Measurements from ENCODE around the gene USP13. TPM values are rescaled to one million over a fixed set of nuclear protein-coding genes. Genes with fewer than 3 reads are reported as not detected.

Gene USP13
- total RNA-seq, 4 donors from 2014 or later = 2.3 to 8.3 (median 5.8) TPM

DNA sequence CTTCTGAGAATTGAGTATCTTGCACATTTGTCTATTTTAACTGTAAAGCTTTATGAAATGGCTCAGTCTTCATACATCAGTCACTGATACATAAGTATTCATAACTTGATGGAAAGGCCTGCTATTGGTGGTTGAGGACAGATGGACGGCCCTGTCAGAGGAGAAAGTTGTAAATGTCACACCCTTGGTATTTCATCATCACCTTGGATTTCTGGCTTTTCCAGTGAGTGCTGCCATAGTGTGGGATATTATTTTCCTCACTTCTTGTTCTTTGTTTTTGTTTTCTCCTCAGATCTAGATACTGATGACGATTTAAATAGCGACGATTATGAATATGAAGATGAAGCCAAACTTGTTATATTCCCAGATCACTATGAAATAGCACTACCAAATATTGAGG is 47.9 kb downstream of the USP13 start:
- DNase-seq (ENCODE audit: low spot score in 2 of 2) = no peak
- no peaks in the 10 kb centered on the region for H3K27me3 ChIP-seq
- no peaks in the 10 kb centered on the region for H3K9me3 ChIP-seq
- H3K27ac ChIP-seq = no peak overlapping the region
- no peaks in the 10 kb centered on the region for H3K36me3 ChIP-seq
- H3K4me1 ChIP-seq = no peaks in the 10 kb centered on the region
- no peak overlapping the region for H3K4me3 ChIP-seq
- 91% methylated on average over 4 of the region's 4 CpGs for WGBS
- TF ChIP-seq POLR2A (IDR thresholded peaks at IDR 0.05) = no peak
- no peak for TF ChIP-seq POLR2AphosphoS5 (IDR thresholded peaks at IDR 0.05)

DNA sequence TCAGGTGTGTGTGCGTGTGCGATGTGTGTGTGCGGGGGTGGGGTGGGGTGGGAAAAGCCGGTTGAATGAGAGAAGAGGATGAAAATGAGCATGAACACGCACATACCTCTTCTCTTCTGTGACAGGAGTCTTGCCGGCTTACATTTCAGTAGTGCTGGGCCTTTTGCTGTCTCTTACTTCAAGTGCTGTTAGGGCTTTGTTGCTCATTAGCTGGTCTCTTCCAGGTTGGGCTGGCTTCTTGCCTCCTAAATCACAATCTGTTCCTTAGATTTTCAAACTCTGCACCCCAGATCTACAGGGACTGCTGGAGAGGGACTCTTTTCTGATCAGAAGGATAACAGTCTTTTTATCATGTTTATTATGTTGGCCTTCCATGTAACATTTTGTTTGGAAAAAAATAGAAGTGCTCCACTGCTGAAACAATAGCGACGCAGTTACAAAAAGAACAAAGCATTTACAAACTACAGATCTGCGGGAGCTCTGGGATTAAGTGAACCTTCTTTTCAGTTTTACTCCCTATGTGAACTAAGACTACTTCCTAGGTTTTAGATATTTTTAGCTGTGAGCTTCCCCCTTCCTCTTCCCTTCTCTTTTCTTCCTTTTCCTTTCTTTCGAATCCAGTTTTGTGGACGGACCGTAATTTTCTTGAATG is 48.5 kb downstream of the USP13 start:
- H3K4me3 ChIP-seq = no peak overlapping the region
- TF ChIP-seq POLR2AphosphoS5 (IDR thresholded peaks at IDR 0.05) (no peak), POLR2A (IDR thresholded peaks at IDR 0.05) (no peak), EP300 (IDR thresholded peaks at IDR 0.05) (no peak)
- TF ChIP-seq, protein P1, sequence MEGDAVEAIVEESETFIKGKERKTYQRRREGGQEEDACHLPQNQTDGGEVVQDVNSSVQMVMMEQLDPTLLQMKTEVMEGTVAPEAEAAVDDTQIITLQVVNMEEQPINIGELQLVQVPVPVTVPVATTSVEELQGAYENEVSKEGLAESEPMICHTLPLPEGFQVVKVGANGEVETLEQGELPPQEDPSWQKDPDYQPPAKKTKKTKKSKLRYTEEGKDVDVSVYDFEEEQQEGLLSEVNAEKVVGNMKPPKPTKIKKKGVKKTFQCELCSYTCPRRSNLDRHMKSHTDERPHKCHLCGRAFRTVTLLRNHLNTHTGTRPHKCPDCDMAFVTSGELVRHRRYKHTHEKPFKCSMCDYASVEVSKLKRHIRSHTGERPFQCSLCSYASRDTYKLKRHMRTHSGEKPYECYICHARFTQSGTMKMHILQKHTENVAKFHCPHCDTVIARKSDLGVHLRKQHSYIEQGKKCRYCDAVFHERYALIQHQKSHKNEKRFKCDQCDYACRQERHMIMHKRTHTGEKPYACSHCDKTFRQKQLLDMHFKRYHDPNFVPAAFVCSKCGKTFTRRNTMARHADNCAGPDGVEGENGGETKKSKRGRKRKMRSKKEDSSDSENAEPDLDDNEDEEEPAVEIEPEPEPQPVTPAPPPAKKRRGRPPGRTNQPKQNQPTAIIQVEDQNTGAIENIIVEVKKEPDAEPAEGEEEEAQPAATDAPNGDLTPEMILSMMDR (IDR thresholded peaks at IDR 0.05) = no peak
- DNase-seq (ENCODE audit: low spot score in 2 of 2) = no peak
- no peaks in the 10 kb centered on the region for H3K9me3 ChIP-seq
- H3K27me3 ChIP-seq = no peaks in the 10 kb centered on the region
- 85% methylated on average over 12 of the region's 12 CpGs for WGBS
- H3K27ac ChIP-seq = no peak overlapping the region
- H3K4me1 ChIP-seq = no peaks in the 10 kb centered on the region
- no peaks in the 10 kb centered on the region for H3K36me3 ChIP-seq

DNA sequence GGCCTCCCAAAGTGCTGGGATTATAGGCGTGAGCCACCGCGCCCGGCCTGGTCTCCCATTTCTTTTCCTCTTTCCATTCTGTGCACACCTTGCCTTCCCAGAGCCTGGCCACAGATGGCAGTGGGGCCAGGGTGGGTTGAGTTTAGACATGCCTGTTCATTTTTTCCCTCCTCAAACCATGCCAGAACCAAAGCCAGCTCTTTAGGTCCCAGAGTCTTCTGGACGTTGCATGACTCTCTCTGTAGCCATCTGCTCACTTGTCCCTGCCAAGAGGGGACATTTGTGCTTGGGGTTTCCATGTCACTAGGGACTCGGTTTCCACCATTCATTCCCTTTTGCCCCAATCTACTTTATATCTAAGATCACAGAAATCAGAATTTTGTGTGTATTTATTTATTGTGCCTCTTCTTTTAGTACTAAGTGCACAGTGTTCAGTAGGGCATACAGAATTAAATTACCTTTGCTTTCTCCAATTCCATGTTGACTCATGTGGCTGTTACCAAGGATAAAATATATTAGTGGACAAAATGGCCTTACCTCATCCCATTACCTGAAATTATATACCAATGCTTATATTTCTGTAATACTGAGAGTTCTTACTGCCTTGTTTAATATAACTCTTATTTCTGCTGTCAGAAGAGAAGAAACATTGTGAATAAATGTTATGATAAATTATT is 49.6 kb downstream of the USP13 start:
- DNase-seq (ENCODE audit: low spot score in 2 of 2) = no peak
- WGBS = 97% methylated on average over 6 of the region's 6 CpGs
- H3K27ac ChIP-seq = no peak overlapping the region
- TF ChIP-seq POLR2A (IDR thresholded peaks at IDR 0.05) = no peak
- TF ChIP-seq, protein P1 (IDR thresholded peaks at IDR 0.05) = no peak
- TF ChIP-seq EP300 (IDR thresholded peaks at IDR 0.05) = no peak
- no peaks in the 10 kb centered on the region for H3K27me3 ChIP-seq
- no peak overlapping the region for H3K4me3 ChIP-seq
- H3K36me3 ChIP-seq = peaks cover 6% of the 10 kb centered on the region
- no peaks in the 10 kb centered on the region for H3K4me1 ChIP-seq
- no peaks in the 10 kb centered on the region for H3K9me3 ChIP-seq

DNA sequence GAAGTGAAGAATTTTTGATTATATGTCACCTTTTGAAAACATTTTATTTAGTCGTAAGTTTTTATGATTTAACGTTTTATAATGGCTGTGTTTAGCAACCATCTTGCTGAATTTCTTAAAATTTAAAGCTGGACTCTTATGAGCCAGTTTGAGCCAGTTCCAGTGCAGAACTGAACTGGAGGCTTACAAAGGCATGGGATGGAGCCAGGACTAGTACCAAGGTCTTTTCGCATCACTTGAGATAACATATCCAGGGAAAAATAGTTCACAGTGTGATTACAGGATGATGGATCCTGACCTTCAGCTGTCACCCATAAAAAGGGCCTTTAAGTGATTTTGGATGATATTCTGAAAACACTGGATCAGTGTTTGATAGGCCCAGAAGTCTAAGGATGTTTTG is 51.0 kb downstream of the USP13 start:
- no peaks in the 10 kb centered on the region for H3K27me3 ChIP-seq
- H3K9me3 ChIP-seq = no peaks in the 10 kb centered on the region
- H3K27ac ChIP-seq = no peak overlapping the region
- H3K4me3 ChIP-seq = no peak overlapping the region
- DNase-seq (ENCODE audit: low spot score in 2 of 2) = no peak
- no peaks in the 10 kb centered on the region for H3K4me1 ChIP-seq
- TF ChIP-seq, protein P1 (IDR thresholded peaks at IDR 0.05) = no peak
- no peak for TF ChIP-seq POLR2AphosphoS5 (IDR thresholded peaks at IDR 0.05)
- H3K36me3 ChIP-seq = peaks cover 10% of the 10 kb centered on the region
- WGBS = 94% methylated on average over 3 of the region's 3 CpGs

DNA sequence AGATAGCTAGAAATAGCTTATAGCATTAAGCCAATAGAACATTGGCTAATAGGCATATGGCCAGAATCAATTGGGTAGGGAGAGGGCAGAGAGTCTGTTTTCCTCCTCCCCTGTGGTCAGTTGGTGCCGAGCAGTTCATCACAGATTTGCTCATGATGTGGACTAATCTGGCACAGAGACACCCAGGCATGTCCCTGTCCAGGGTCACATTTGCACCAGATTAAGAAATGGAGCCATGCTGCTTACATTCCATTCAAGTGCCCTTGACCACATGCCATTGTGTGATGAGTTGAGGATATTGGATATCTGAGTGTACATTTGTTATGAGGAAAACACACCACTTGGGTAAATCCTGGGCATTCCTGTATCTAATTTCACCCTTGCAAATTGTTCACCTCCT is 53.4 kb downstream of the USP13 start:
- Histone ChIP-seq H3K4me3 (no peak overlapping the region), H3K9me3 (no peaks in the 10 kb centered on the region), H3K4me1 (no peaks in the 10 kb centered on the region), H3K27ac (no peak overlapping the region), H3K36me3 (peaks cover 23% of the 10 kb centered on the region), H3K27me3 (no peaks in the 10 kb centered on the region)
- WGBS = 86% methylated on average over 1 of the region's 1 CpG
- no peak for DNase-seq (ENCODE audit: low spot score in 2 of 2)
- TF ChIP-seq POLR2A (IDR thresholded peaks at IDR 0.05) (no peak), EP300 (IDR thresholded peaks at IDR 0.05) (no peak), POLR2AphosphoS5 (IDR thresholded peaks at IDR 0.05) (no peak)
- TF ChIP-seq, protein P1 (IDR thresholded peaks at IDR 0.05) = no peak
